Kidney (tissue), 14 donors: Measurements from ENCODE around the gene SDR9C7. TPM values are rescaled to one million over a fixed set of nuclear protein-coding genes. Genes with fewer than 3 reads are reported as not detected.
"Not testable (repeated sequence)": the region's sequence is repeated elsewhere in the genome, so short reads cannot be mapped to it uniquely, and the experiment has no call there.

ENCODE experiments used
- DNase-seq, 5 donors: peaks; one replicate each; pipeline ENCODE4 v3.0.0-alpha.2; 2013 to 2020
- FAIRE-seq: peaks from 2 replicates; lab custom pipeline; 2012; peaks lifted over from hg19 to GRCh38; lab: Jason Lieb, UNC
- H3K27ac ChIP-seq, 2 donors: one replicate each; pipeline ENCODE4 v1.7.0; 2013; ENCODE audit warnings: low read depth in 2 of 2, low read length in 2 of 2, inconsistent platforms in 1 of 2
- H3K27me3 ChIP-seq: one replicate; pipeline ENCODE4 v1.7.1; 2013; ENCODE audit warnings: low read length, inconsistent platforms; ENCODE audit not compliant: control insufficient read depth, insufficient read depth
- H3K36me3 ChIP-seq, 3 donors: one replicate each; pipeline versions ENCODE4 v1.7.0 to v1.7.1; 2013; ENCODE audit warnings: low read length in 3 of 3, control low read depth in 1 of 3, inconsistent platforms in 1 of 3; ENCODE audit not compliant: insufficient read depth in 3 of 3, control insufficient read depth in 2 of 3
- H3K4me1 ChIP-seq, 3 donors: one replicate each; pipeline versions ENCODE4 v1.7.0 to v1.7.1; 2013; ENCODE audit warnings: low read length in 3 of 3, inconsistent platforms in 1 of 3, low read depth in 1 of 3; ENCODE audit not compliant: control insufficient read depth in 2 of 3, insufficient read depth in 2 of 3
- H3K4me3 ChIP-seq, 3 donors: one replicate each; pipeline versions ENCODE4 v1.7.0 to v1.8.1; 2013; ENCODE audit warnings: low read length in 3 of 3, control low read depth in 1 of 3, inconsistent platforms in 1 of 3
- H3K9ac ChIP-seq, 3 donors: one replicate each; pipeline versions ENCODE4 v1.7.0 to v1.7.1; 2013; ENCODE audit warnings: low read length in 3 of 3, control low read depth in 1 of 3, inconsistent platforms in 1 of 3
- H3K9me3 ChIP-seq, 3 donors: one replicate each; pipeline versions ENCODE4 v1.7.0 to v1.7.1; 2013; ENCODE audit warnings: low read length in 3 of 3, control low read depth in 1 of 3, inconsistent platforms in 1 of 3; ENCODE audit not compliant: control insufficient read depth in 2 of 3, insufficient read depth in 1 of 3
- CTCF ChIP-seq: IDR thresholded peaks from 3 replicates; pipeline ENCODE4 v1.5.1; 2012; ENCODE audit warnings: mild to moderate bottlenecking, moderate library complexity, borderline replicate concordance; ENCODE audit not compliant: insufficient read depth; ENCODE audit errors: extremely low read depth
- intact Hi-C: fragments of 100-400 bp; cut with DNase I; formaldehyde crosslinking; loops from one replicate; pipeline ENCODE4 v1.11.1; 2022
- polyA plus RNA-seq: library from polyadenylated mRNA; stranded (reverse); fragments of 350-450 nt; fragmentation: Illumina TruSeq; extraction: RNeasy Lipid Tissue Mini Kit (QIAGEN cat#74804); gene quantifications from one replicate; pipeline ENCODE4 v1.2.3, GENCODE V29; 2014; ENCODE audit warnings: low read depth, low replicate concordance; ENCODE audit not compliant: insufficient read depth
- total RNA-seq: library from RNA; stranded (reverse); fragmentation: NEBNext Ultra II Directional; extraction: Animal tissue kit (Norgen Biotek cat#: 25700); gene quantifications from one replicate; pipeline ENCODE4 v1.2.1, GENCODE V29; 2021
- donor health status: control.
- donor health status: control.
- donor health status: control.
- donor health status: control.
- donor health status: control.
- donor health status: DM: yes; HTN: yes; CAD: no.
- donor health status: Normal renal cell carcinoma (clear cell type).

The SDR9C7 gene
- total and polyA plus RNA-seq, 2 donors from 2014 or later: not detected

DNA sequence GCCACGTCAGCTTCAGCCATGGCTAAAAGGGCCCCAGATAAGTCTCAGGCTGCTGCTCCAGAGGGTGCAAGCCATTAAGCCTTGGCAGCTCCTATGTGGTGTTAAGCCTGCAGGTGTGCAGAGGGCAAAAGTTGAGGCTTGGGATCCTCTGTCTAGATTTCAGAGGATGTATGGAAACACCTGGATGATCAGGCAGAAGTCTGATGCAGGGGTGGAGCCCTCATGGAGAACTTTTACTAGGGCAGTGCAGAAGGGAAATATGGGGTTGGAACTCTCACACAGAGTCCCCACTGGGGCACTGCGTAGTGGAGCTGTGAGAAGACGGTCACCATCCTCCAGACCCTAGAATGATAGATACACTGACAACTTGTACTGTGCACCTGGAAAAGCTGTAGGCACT is 47.9 kb downstream of the SDR9C7 start:
- Histone ChIP-seq H3K36me3 (no peaks in the 10 kb centered on the region), H3K9me3 (peaks cover 0 to 5% (median 0%) of the 10 kb centered on the region in 3 donors), H3K4me3 (no peak overlapping the region), H3K9ac (no peak overlapping the region), H3K27ac (no peak overlapping the region), H3K4me1 (no peaks in the 10 kb centered on the region), H3K27me3 (no peaks in the 10 kb centered on the region)
- no peak for TF ChIP-seq CTCF
- no peak for DNase-seq
- intact Hi-C loops: no loop called here
- no peak for FAIRE-seq

- no peak for TF ChIP-seq CTCF
- H3K4me1 ChIP-seq: no peaks in the 10 kb centered on the region
- intact Hi-C loops: no loop called here
- H3K36me3 ChIP-seq: no peaks in the 10 kb centered on the region
- H3K9ac ChIP-seq: no peak overlapping the region
- no peaks in the 10 kb centered on the region for H3K27me3 ChIP-seq
- H3K27ac ChIP-seq: no peak overlapping the region
- no peak for FAIRE-seq
- H3K4me3 ChIP-seq: no peak overlapping the region
- peaks cover 0 to 5% (median 0%) of the 10 kb centered on the region in 3 donors for H3K9me3 ChIP-seq
- DNase-seq: no peak
Measured at GRCh38 chr12:56885316-56885715, 48.9 kb downstream of the SDR9C7 start.

DNA sequence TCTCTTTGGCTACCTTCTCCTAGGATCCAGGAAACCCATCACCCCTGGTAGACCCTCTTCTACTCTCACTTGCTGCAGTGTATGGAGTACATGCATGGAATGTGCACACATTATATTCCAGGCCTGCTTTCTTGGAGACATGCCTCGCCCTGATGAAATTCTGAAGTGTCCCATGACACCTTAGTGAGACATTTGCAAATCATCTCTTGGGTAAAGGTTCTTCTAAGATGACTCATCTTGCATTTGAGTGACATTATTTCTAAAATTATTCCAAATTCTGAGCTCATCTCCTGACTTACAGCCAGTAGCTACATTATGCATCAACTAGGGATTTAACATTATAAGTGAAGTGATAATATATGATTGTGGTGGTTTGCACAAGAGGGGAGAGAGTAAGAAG is 49.8 kb downstream of the SDR9C7 start:
- FAIRE-seq: no peak

GRCh38 chr12:56882407-56882806 is 51.8 kb downstream of the SDR9C7 start:
- H3K36me3 ChIP-seq, intact Hi-C loops, H3K9me3 ChIP-seq, H3K4me3 ChIP-seq, DNase-seq, FAIRE-seq, H3K27me3 ChIP-seq, H3K27ac ChIP-seq, H3K4me1 ChIP-seq, H3K9ac ChIP-seq: not testable (repeated sequence)

More for the DNA sequence above, 49.8 kb downstream of the SDR9C7 start:
- intact Hi-C loops: no loop called here
- Histone ChIP-seq H3K27me3 (no peaks in the 10 kb centered on the region), H3K9ac (no peak overlapping the region), H3K27ac (no peak overlapping the region), H3K4me3 (no peak overlapping the region), H3K9me3 (peaks cover 0 to 5% (median 0%) of the 10 kb centered on the region in 3 donors), H3K36me3 (no peaks in the 10 kb centered on the region), H3K4me1 (no peaks in the 10 kb centered on the region)
- no peak for DNase-seq
- TF ChIP-seq CTCF: no peak
